Uterus (tissue), 4 donors: Measurements from ENCODE around the gene CLEC4M. TPM values are rescaled to one million over a fixed set of nuclear protein-coding genes. Genes with fewer than 3 reads are reported as not detected.

Experiments
- DNase-seq, 2 donors: peaks; one replicate each; pipeline ENCODE4 v3.0.0-alpha.2; 2019 to 2020
- H3K27ac ChIP-seq, 2 donors: fragments of 200-600 bp; sonication (generic); 1 replicate in 1 of 2; 2 replicates in 1 of 2; pipeline ENCODE4 v1.5.1; 2016 to 2018
- H3K27me3 ChIP-seq, 2 donors: fragments of 200-600 bp; sonication (generic); one replicate each; pipeline ENCODE4 v1.5.1; 2018 to 2019; ENCODE audit warnings: control low read depth in 1 of 2
- H3K36me3 ChIP-seq, 2 donors: fragments of 200-600 bp; sonication (generic); one replicate each; pipeline ENCODE4 v1.5.1; 2019; ENCODE audit warnings: control low read depth in 1 of 2
- H3K4me1 ChIP-seq, 2 donors: fragments of 200-600 bp; sonication (generic); one replicate each; pipeline ENCODE4 v1.5.1; 2018 to 2019; ENCODE audit warnings: control low read depth in 1 of 2
- H3K4me3 ChIP-seq, 2 donors: fragments of 200-600 bp; sonication (generic); 1 replicate in 1 of 2; 2 replicates in 1 of 2; pipeline ENCODE4 v1.5.1; 2018 to 2019; ENCODE audit warnings: mild to moderate bottlenecking in 1 of 2
- H3K9me3 ChIP-seq, 2 donors: fragments of 200-600 bp; sonication (generic); one replicate each; pipeline ENCODE4 v1.5.1; 2019; ENCODE audit warnings: control low read depth in 1 of 2
- POLR2A ChIP-seq, 2 donors: fragments of 450-650 bp; IDR thresholded peaks; one replicate each; pipeline ENCODE4 v1.6.1; 2016; ENCODE audit warnings: antibody characterized with exemption in 2 of 2, mild to moderate bottlenecking in 1 of 2, moderate library complexity in 1 of 2
- intact Hi-C: fragments of 100-400 bp; cut with DNase I; formaldehyde crosslinking; loops from one replicate; pipeline ENCODE4 v1.15.1; 2023; ENCODE audit warnings: low total_unique reads
- total RNA-seq, 4 donors: library from RNA; depleted of rRNA in 3 of 4; stranded (reverse); fragments of >200 nt in 3 of 4; gene quantifications; one replicate each; pipeline versions ENCODE4 v1.1.0 to v1.2.4, GENCODE V29; 2014 to 2023
- TF ChIP-seq, protein P1 (sequence below), 4 experiments: fragments of 200-600 bp in 2 of 4; fragments of 450-650 bp in 2 of 4; sonication (generic) in 2 of 4; IDR thresholded peaks; one replicate each; pipeline ENCODE4 v1.5.1; 2016 to 2019; ENCODE audit warnings: antibody characterized with exemption in 4 of 4, mild to moderate bottlenecking in 2 of 4, moderate library complexity in 1 of 4
- donor health status: DM: yes; HTN: yes; CAD: no.

The CLEC4M gene
- total RNA-seq, 4 donors from 2014 or later, result 0.62 TPM; not detected in 3

- H3K36me3 ChIP-seq, result no peaks in the 10 kb centered on the region
- H3K9me3 ChIP-seq, result no peaks in the 10 kb centered on the region
- H3K27ac ChIP-seq, result no peak overlapping the region
- intact Hi-C loops, result no loop called here
- no peak for DNase-seq
- no peaks in the 10 kb centered on the region for H3K4me1 ChIP-seq
- TF ChIP-seq, protein P1, sequence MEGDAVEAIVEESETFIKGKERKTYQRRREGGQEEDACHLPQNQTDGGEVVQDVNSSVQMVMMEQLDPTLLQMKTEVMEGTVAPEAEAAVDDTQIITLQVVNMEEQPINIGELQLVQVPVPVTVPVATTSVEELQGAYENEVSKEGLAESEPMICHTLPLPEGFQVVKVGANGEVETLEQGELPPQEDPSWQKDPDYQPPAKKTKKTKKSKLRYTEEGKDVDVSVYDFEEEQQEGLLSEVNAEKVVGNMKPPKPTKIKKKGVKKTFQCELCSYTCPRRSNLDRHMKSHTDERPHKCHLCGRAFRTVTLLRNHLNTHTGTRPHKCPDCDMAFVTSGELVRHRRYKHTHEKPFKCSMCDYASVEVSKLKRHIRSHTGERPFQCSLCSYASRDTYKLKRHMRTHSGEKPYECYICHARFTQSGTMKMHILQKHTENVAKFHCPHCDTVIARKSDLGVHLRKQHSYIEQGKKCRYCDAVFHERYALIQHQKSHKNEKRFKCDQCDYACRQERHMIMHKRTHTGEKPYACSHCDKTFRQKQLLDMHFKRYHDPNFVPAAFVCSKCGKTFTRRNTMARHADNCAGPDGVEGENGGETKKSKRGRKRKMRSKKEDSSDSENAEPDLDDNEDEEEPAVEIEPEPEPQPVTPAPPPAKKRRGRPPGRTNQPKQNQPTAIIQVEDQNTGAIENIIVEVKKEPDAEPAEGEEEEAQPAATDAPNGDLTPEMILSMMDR (IDR thresholded peaks at IDR 0.05), result no peak
- no peak for TF ChIP-seq POLR2A (IDR thresholded peaks at IDR 0.05)
- H3K4me3 ChIP-seq, result no peak overlapping the region
- H3K27me3 ChIP-seq, result no peaks in the 10 kb centered on the region
Observed at GRCh38 chr19:7740682-7741054, 22.4 kb upstream of the CLEC4M start.

DNA sequence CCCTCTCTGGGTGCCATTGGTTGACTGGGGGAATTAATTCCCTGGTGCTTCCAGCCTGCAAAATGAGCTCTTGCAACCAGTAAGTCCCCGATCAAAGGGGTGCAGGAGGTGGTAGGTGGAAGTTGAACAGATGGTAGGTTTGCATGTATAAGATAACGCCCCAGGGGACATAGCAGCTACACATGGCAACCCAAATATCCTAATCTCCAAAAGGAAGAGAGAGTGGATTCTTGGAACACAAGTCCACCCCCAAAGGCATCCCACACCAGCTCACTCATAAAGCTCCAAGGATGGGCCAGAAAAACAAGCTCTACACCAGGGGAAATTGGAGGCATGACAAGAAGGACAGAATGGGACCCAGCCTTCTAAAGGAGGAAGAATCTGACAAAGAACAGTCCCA, 20.5 kb upstream of the CLEC4M start:
- H3K27me3 ChIP-seq, result no peaks in the 10 kb centered on the region
- H3K27ac ChIP-seq, result no peak overlapping the region
- TF ChIP-seq, protein P1 (IDR thresholded peaks at IDR 0.05), result no peak
- no peak for TF ChIP-seq POLR2A (IDR thresholded peaks at IDR 0.05)
- no peaks in the 10 kb centered on the region for H3K36me3 ChIP-seq
- no peaks in the 10 kb centered on the region for H3K4me1 ChIP-seq
- DNase-seq, result no peak
- intact Hi-C loops, result no loop called here
- H3K9me3 ChIP-seq, result no peaks in the 10 kb centered on the region
- no peak overlapping the region for H3K4me3 ChIP-seq

DNA sequence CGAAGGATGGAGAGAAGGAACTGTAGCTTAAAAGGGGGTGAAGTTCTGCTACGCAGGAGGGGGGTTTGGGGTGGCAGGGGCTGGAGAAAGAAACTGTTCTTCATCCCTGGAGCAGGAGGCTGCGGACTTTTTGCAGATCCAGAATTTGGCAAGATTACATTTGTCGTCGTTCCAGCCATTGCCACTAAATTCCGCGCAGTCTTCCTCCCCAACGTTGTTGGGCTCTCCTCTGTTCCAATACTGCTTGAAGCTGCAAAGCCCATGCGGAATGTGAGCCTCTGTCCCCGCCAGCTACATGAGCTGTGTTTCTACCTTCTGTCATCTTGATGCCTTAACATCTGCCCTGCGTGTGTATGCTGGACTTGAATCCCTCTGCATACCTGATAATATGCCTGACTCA, 20.1 kb upstream of the CLEC4M start:
- intact Hi-C loops, result no loop called here
- no peak for DNase-seq
- H3K27me3 ChIP-seq, result no peaks in the 10 kb centered on the region

DNA sequence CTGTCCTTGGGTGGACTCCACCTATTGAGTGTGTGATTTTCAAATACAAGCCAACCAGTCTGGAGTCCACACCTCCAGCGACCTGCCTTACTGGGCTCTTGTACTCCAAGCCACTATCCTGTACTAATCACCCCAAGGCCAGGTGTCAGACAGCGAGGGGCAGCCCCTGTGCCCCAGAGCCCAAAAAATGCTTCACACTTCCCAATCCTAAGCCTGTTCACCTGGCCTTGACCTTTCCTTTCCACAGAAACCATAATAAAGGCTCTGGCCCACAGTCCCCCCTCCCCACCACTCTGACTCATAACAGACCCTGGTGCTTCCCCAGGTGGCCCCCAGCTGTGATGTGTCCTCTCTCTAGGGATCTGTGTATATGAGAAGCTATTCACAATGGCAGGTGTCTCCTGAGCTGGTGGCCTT, 19.6 kb upstream of the CLEC4M start:
- Histone ChIP-seq H3K27me3 (no peaks in the 10 kb centered on the region), H3K4me1 (no peaks in the 10 kb centered on the region), H3K4me3 (no peak overlapping the region), H3K9me3 (no peaks in the 10 kb centered on the region), H3K36me3 (no peaks in the 10 kb centered on the region), H3K27ac (no peak overlapping the region)
- TF ChIP-seq POLR2A (IDR thresholded peaks at IDR 0.05), result no peak
- TF ChIP-seq, protein P1 (IDR thresholded peaks at IDR 0.05), result no peak
- intact Hi-C loops, result no loop called here
- no peak for DNase-seq

More for the DNA sequence above, 20.1 kb upstream of the CLEC4M start:
- no peaks in the 10 kb centered on the region for H3K36me3 ChIP-seq
- no peak overlapping the region for H3K27ac ChIP-seq
- H3K9me3 ChIP-seq, result no peaks in the 10 kb centered on the region
- no peak overlapping the region for H3K4me3 ChIP-seq
- TF ChIP-seq POLR2A (IDR thresholded peaks at IDR 0.05), result no peak
- TF ChIP-seq, protein P1 (IDR thresholded peaks at IDR 0.05), result no peak
- no peaks in the 10 kb centered on the region for H3K4me1 ChIP-seq

GRCh38 chr19:7744199-7744786, 18.8 kb upstream of the CLEC4M start:
- DNase-seq, result no peak
- Histone ChIP-seq H3K36me3 (no peaks in the 10 kb centered on the region), H3K4me1 (no peaks in the 10 kb centered on the region), H3K27ac (no peak overlapping the region), H3K27me3 (no peaks in the 10 kb centered on the region), H3K4me3 (no peak overlapping the region), H3K9me3 (no peaks in the 10 kb centered on the region)
- TF ChIP-seq, protein P1 (IDR thresholded peaks at IDR 0.05), result no peak
- TF ChIP-seq POLR2A (IDR thresholded peaks at IDR 0.05), result no peak
- intact Hi-C loops, result no loop called here
